Gastroesophageal sphincter (tissue), 3 donors: ENCODE results near the gene DHH.

ENCODE experiments used
- EP300 ChIP-seq: sonication (generic); formaldehyde crosslinking; IDR thresholded peaks from one replicate; pipeline ENCODE4 v1.6.1; 2017; ENCODE audit warnings: antibody characterized with exemption, mild to moderate bottlenecking
- POLR2A ChIP-seq, 2 donors: fragments of 450-650 bp; IDR thresholded peaks; one replicate each; pipeline ENCODE4 v1.6.1; 2017; ENCODE audit warnings: antibody characterized with exemption in 2 of 2, mild to moderate bottlenecking in 2 of 2, moderate library complexity in 1 of 2
- POLR2AphosphoS5 ChIP-seq: sonication (generic); formaldehyde crosslinking; IDR thresholded peaks from one replicate; pipeline ENCODE4 v1.6.1; 2017; ENCODE audit warnings: antibody characterized with exemption
- TF ChIP-seq, protein P1 (sequence below), 4 experiments: fragments of 200-600 bp in 2 of 4; fragments of 450-650 bp in 2 of 4; sonication (generic) in 1 of 4; IDR thresholded peaks; one replicate each; pipeline ENCODE4 v1.5.1; 2017 to 2019; ENCODE audit warnings: antibody characterized with exemption in 4 of 4, mild to moderate bottlenecking in 2 of 4, moderate library complexity in 2 of 4

DNA sequence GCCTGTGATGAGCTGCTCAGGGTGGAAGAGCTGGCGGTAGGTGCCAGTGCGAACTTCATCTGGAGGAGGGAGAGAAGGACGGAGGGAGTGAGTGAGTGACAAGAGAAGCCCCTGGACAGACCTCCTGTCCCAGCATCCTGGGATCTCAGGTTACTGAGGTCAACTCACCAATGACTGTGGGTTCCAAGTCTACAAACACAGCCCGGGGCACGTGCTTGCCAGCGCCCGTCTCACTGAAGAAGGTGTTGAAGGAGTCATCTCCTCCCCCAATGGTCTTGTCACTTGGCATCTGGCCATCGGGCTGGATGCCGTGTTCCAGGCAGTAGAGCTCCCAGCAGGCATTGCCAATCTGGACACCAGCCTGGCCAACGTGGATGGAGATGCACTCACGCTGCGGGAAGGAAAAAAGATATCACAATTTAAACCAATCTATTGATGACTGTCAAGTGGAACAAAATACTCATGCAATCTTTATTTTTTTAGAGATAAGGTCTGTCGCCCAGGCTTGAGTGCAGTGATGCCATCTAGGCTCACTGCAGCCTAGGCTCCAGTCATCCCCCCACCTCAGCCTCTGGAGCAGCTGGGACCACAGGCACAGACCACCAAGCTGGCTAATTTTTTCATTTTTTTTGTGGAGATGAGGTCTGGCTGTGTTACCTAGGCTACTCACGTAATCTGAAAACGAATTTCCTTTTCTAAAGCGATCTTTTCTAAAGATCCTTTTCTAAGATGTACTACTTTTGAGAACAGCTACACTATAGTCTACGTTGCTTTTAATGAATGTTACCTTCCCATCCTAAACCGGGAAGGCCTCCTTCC lies 34.9 kb upstream of the DHH start:
- TF ChIP-seq POLR2A (IDR thresholded peaks at IDR 0.05): no peak
- TF ChIP-seq, protein P1, sequence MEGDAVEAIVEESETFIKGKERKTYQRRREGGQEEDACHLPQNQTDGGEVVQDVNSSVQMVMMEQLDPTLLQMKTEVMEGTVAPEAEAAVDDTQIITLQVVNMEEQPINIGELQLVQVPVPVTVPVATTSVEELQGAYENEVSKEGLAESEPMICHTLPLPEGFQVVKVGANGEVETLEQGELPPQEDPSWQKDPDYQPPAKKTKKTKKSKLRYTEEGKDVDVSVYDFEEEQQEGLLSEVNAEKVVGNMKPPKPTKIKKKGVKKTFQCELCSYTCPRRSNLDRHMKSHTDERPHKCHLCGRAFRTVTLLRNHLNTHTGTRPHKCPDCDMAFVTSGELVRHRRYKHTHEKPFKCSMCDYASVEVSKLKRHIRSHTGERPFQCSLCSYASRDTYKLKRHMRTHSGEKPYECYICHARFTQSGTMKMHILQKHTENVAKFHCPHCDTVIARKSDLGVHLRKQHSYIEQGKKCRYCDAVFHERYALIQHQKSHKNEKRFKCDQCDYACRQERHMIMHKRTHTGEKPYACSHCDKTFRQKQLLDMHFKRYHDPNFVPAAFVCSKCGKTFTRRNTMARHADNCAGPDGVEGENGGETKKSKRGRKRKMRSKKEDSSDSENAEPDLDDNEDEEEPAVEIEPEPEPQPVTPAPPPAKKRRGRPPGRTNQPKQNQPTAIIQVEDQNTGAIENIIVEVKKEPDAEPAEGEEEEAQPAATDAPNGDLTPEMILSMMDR (IDR thresholded peaks at IDR 0.05): no peak
- no peak for TF ChIP-seq POLR2AphosphoS5
- TF ChIP-seq EP300: no peak
